Measurements from ENCODE around the gene ACSL5. TPM values are rescaled to one million over a fixed set of nuclear protein-coding genes. Genes with fewer than 3 reads are reported as not detected.

The ACSL5 gene
- total and polyA plus RNA-seq, 2 of the 4 experiments (the other 2 are of a cell fraction): 0.87 to 1.3 TPM

DNA sequence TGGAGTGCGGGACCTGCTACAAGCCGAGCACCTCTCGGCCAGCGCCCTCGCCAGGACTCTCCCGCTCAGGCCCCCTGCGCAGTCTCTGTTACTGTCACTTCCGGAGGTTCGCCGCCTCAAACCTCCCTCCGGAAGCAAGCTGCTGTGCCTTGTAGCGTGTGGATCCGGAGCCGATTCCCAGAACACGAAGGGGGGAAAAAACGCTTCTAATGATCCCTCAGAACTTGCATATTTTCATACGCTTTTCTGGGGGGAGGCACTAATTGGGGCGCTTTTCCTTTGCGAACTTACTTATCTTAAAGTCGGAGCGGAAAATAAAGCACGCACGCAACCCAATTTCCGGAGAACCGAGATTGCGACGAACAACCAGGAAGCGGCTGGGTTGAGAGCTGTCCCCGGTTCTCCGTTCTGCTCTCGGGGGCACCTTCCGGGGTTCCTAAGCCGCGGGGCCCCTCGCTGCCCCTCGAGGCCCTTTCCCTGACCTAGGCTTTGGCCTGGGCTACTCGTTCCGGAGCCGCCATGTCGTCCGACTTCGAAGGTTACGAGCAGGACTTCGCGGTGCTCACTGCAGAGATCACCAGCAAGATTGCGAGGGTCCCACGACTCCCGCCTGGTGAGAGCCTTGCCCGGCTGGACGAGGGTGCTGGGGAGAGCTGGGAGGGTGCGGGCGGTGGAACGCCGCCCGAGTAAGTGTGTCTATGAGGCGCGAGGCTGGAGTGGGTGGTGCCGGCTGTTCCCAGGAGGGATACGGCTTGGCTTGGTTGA, 73.1 kb downstream of the ACSL5 start, which contains the start of the genes VTI1A and ZDHHC6 (continued):
- TF ChIP-seq, protein P1, sequence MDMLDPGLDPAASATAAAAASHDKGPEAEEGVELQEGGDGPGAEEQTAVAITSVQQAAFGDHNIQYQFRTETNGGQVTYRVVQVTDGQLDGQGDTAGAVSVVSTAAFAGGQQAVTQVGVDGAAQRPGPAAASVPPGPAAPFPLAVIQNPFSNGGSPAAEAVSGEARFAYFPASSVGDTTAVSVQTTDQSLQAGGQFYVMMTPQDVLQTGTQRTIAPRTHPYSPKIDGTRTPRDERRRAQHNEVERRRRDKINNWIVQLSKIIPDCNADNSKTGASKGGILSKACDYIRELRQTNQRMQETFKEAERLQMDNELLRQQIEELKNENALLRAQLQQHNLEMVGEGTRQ (IDR thresholded peaks at IDR 0.05; ENCODE audit: low read depth, low read length): no peak
- TF ChIP-seq FOS (IDR thresholded peaks at IDR 0.05; ENCODE audit: low read depth, low read length): no peak
- no peak for TF ChIP-seq RCOR1 (IDR thresholded peaks at IDR 0.05; ENCODE audit: insufficient replicate concordance, low read length)

DNA sequence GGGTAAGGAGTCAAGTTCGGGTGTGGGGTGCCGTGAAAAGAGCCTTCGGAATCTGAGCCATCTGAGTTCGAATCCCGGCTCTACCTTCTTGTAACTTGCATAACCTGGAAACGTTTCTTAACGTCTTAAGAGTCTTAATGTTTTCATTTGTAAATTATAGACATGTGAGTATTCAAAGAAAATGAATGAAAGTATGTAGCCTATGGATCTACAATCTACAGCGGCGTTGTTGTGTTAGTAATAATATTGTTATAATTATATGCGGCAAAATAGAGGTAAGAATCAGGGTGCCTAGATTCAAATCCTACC, 73.7 kb downstream of the ACSL5 start:
- Histone ChIP-seq H3K56ac (ENCODE audit: extremely low read depth, insufficient read depth, low read length) (peak overlapping the region; percentile 69; the same call in 1 of the 2 replicates), H3K4me1 (ENCODE audit: control insufficient read depth, insufficient read depth, low read length) (no peaks in the 10 kb centered on the region), H4K20me1 (ENCODE audit: insufficient read depth, low read length) (no peaks in the 10 kb centered on the region), H3K4ac (ENCODE audit: low read depth, low read length) (peak overlapping the region; percentile 75; the same call in 1 of the 2 replicates), H3K9ac (ENCODE audit: low read depth, low read length) (peak overlapping the region; percentile 94), H4K5ac (ENCODE audit: low read depth, low read length) (peak overlapping the region; percentile 68), H2AK9ac (replicated peaks; ENCODE audit: low read depth, low read length, poor library complexity) (peak overlapping the region; percentile 90), H4K91ac (ENCODE audit: insufficient read depth, low read depth, low read length) (no peak overlapping the region), H3K27me3 (ENCODE audit: control insufficient read depth, insufficient read depth, low read length) (no peaks in the 10 kb centered on the region), H2BK120ac (ENCODE audit: low read depth, low read length) (no peak overlapping the region), H3K27ac (ENCODE audit: insufficient read depth, low read length) (peak overlapping the region; percentile 90), H3K18ac (ENCODE audit: low read depth, low read length) (no peak overlapping the region), H3K23ac (ENCODE audit: low read depth, low read length) (no peak overlapping the region; the same call in 1 of the 2 replicates), H3K36me3 (ENCODE audit: control insufficient read depth, insufficient read depth, low read length) (no peaks in the 10 kb centered on the region; the same call in 1 of the 2 replicates), H4K8ac (ENCODE audit: low read depth in 2 of 2, low read length in 2 of 2) (peak overlapping the region; percentile 92 to 98), H2BK15ac (ENCODE audit: low read depth, low read length) (no peak overlapping the region), H2AK5ac (ENCODE audit: low read depth, low read length) (no peak overlapping the region), H2BK5ac (ENCODE audit: low read depth, low read length, poor library complexity, severe bottlenecking) (no peak overlapping the region), H3K14ac (replicated peaks; ENCODE audit: low read depth, low read length) (no peak overlapping the region), H3K4me3 (ENCODE audit: insufficient read depth, low read depth, low read length) (peak overlapping the region; percentile 95), H3K9me3 (ENCODE audit: control insufficient read depth, insufficient read depth, low read length) (no peaks in the 10 kb centered on the region), H2BK20ac (ENCODE audit: low read depth, low read length) (no peak overlapping the region), H2AFZ (replicated peaks; ENCODE audit: low read length, poor library complexity) (peak overlapping the region; percentile 99), H3K9me1 (ENCODE audit: insufficient read depth, low read length) (no peaks in the 10 kb centered on the region), H3K4me2 (ENCODE audit: low read depth, low read length) (peak overlapping the region; percentile 82), H3K79me1 (ENCODE audit: low read depth in 1 of 2, low read length in 2 of 2) (peaks cover 24 to 25% of the 10 kb centered on the region in 2 experiments)
- intact Hi-C loops (cut with micrococcal nuclease) (loop anchor here (1.0 kb wide), 1 partner anchor 25 kb away; no protein-coding TSS in a partner anchor), dilution Hi-C loops (cut with HindIII; ENCODE audit: low sequenced_read_pairs, unreplicated experiment) (no loop called here), in situ Hi-C loops (cut with MboI; ENCODE audit: low sequenced_read_pairs) (loop anchor here (10.0 kb wide), 1 partner anchor 263 kb away; the partner anchor contains the start of gene GPAM)
- no CpG with 5 or more reads among the region's 10 CpGs for WGBS, 2 experiments (ENCODE audit: extremely low coverage in 2 of 2, insufficient read length in 1 of 2)
- no peak for ATAC-seq (ENCODE audit: low read depth)
- DNase-seq: no peak
- CTCF ChIA-PET: no interaction called here
- POLR2A ChIA-PET (ENCODE audit: unreplicated experiment): no interaction called here
- no TSS peak for BruUV-seq (replicated peaks)
- TF ChIP-seq RFX5 (IDR thresholded peaks at IDR 0.05; ENCODE audit: low read depth, low read length) (no peak), SMC3 (IDR thresholded peaks at IDR 0.05; ENCODE audit: low read depth, low read length) (no peak), CHD1 (IDR thresholded peaks at IDR 0.05; ENCODE audit: low read depth, low read length) (no peak), NFE2L2 (IDR thresholded peaks at IDR 0.05; ENCODE audit: low read depth, low read length) (no peak), RAD21 (IDR thresholded peaks at IDR 0.05; ENCODE audit: low read length) (no peak), CEBPB (IDR thresholded peaks at IDR 0.05; ENCODE audit: low read depth, low read length) (no peak), POLR2A (IDR thresholded peaks at IDR 0.05; ENCODE audit: low read depth, low read length) (no peak)
- TF ChIP-seq, protein P2, sequence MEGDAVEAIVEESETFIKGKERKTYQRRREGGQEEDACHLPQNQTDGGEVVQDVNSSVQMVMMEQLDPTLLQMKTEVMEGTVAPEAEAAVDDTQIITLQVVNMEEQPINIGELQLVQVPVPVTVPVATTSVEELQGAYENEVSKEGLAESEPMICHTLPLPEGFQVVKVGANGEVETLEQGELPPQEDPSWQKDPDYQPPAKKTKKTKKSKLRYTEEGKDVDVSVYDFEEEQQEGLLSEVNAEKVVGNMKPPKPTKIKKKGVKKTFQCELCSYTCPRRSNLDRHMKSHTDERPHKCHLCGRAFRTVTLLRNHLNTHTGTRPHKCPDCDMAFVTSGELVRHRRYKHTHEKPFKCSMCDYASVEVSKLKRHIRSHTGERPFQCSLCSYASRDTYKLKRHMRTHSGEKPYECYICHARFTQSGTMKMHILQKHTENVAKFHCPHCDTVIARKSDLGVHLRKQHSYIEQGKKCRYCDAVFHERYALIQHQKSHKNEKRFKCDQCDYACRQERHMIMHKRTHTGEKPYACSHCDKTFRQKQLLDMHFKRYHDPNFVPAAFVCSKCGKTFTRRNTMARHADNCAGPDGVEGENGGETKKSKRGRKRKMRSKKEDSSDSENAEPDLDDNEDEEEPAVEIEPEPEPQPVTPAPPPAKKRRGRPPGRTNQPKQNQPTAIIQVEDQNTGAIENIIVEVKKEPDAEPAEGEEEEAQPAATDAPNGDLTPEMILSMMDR (conservative IDR thresholded peaks at IDR 0.05; ENCODE audit: low read depth, low read length): no peak
- TF ChIP-seq, protein P3, sequence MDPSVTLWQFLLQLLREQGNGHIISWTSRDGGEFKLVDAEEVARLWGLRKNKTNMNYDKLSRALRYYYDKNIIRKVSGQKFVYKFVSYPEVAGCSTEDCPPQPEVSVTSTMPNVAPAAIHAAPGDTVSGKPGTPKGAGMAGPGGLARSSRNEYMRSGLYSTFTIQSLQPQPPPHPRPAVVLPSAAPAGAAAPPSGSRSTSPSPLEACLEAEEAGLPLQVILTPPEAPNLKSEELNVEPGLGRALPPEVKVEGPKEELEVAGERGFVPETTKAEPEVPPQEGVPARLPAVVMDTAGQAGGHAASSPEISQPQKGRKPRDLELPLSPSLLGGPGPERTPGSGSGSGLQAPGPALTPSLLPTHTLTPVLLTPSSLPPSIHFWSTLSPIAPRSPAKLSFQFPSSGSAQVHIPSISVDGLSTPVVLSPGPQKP (IDR thresholded peaks at IDR 0.05; ENCODE audit: borderline replicate concordance, low read depth, low read length): no peak

All from IMR-90 (cell line).